T47D (cell line): ENCODE measurements around the gene B3GAT2.

Experiments used
- DNase-seq, 2 experiments: peaks; one replicate each; pipeline versions ENCODE4 v3.0.0 to v3.0.0-alpha.2; 2011 to 2012; ENCODE audit warnings: low read depth in 1 of 2, low spot score in 1 of 2
- JUND ChIP-seq: IDR thresholded peaks from 2 replicates; pipeline ENCODE4 v1.6.1; 2012; ENCODE audit warnings: low read depth
- in situ Hi-C: cut with HindIII; loops from 2 replicates; pipeline ENCODE4 v1.10.0; 2016; ENCODE audit warnings: low sequenced_read_pairs, low pct_unique_long_range_greater_than_20kb

The B3GAT2 gene

DNA sequence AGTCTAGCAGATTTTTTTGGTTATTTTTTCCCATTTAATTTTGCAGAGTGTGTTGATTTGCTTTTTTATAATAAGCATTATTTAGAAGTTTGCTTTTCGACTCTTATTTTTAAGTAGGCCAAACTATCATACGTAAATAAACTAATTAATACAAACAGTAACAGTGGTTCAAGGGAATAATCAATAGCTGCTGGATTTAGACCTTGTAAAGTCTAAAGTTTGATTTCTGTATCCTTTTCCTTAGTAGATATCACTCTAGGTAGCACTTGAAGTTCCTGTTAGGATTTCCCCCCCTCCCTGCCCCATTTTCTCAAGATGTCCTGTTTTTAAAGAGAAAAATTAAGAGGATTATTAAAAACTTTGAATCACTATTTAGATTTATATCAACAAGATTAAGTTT, 136.1 kb downstream of the B3GAT2 start:
- TF ChIP-seq JUND: no peak
- no peak for DNase-seq
- in situ Hi-C loops: no loop called here

GRCh38 chr6:70819646-70820045, 137.2 kb downstream of the B3GAT2 start:
- in situ Hi-C loops: no loop called here
- DNase-seq: no peak
- no peak for TF ChIP-seq JUND

DNA sequence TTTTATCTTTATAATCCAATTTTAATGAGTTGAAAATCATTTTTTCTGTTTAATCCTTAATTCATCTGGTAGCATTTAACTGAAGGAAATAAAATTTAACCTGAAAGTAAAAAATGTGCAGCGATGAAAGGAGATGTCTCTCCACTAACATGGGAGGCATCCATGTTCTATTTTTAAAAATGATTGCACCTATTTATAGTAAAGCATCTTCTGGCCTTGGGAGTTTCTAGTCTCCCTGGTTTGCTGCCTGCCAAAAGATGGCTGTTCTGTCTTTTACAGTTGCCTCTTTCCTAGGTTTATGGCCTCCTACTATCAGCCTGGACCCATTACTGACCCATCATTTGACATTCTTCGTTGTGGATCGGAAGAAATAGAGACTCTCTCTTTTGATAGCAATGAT, 143.0 kb downstream of the B3GAT2 start:
- in situ Hi-C loops: no loop called here
- no peak for DNase-seq
- TF ChIP-seq JUND: no peak

- TF ChIP-seq JUND: no peak
- in situ Hi-C loops: no loop called here
- DNase-seq: no peak
Measured at GRCh38 chr6:70811788-70812187, 145.1 kb downstream of the B3GAT2 start.
